A673 (cell line): Measurements from ENCODE around the gene GABARAP. TPM values are rescaled to one million over a fixed set of nuclear protein-coding genes. Genes with fewer than 3 reads are reported as not detected.

Source experiments
- BruUV-seq: library from RNA; stranded (reverse); fragments of 400-500 nt; replicated peaks from 2 replicates; lab custom pipeline; 2021; lab: Mats Ljungman, UMichigan
- CTCF ChIA-PET: fragments of 300-600 bp; sonication (Branson Sonifier 250); formaldehyde crosslinking; loops from one replicate; lab custom pipeline; 2022; ENCODE audit warnings: antibody characterized with exemption; lab: Charles Lee
- POLR2A ChIA-PET: fragments of 300-600 bp; sonication (Branson Sonifier 250); formaldehyde crosslinking; loops from one replicate; lab custom pipeline; 2022; ENCODE audit warnings: antibody characterized with exemption; ENCODE audit not compliant: low non-redundant PET; lab: Charles Lee
- DNase-seq: peaks from one replicate; pipeline ENCODE4 v3.0.0-alpha.2; 2015; ENCODE audit warnings: low spot score
- H3K27ac ChIP-seq: fragments of 200-600 bp; sonication (generic); 2 replicates; pipeline ENCODE4 v1.5.1; 2016; ENCODE audit warnings: mixed run types, low read depth, mild to moderate bottlenecking, mixed read lengths, antibody characterized with exemption, low read length; ENCODE audit not compliant: poor library complexity, severe bottlenecking
- H3K27me3 ChIP-seq: fragments of 200-600 bp; sonication (generic); replicated peaks from 2 replicates; pipeline ENCODE4 v1.6.1; 2017; ENCODE audit warnings: mixed run types, low read depth, mild to moderate bottlenecking, mixed read lengths, antibody characterized with exemption, low read length; ENCODE audit not compliant: insufficient read depth, poor library complexity
- H3K36me3 ChIP-seq: fragments of 200-600 bp; sonication (generic); 2 replicates; pipeline ENCODE4 v1.6.1; 2016; ENCODE audit warnings: mixed run types, mild to moderate bottlenecking, mixed read lengths, antibody characterized with exemption, low read length; ENCODE audit not compliant: insufficient read depth, poor library complexity, severe bottlenecking
- H3K4me1 ChIP-seq: fragments of 200-600 bp; sonication (generic); 2 replicates; pipeline ENCODE4 v1.6.1; 2017; ENCODE audit warnings: mixed run types, mild to moderate bottlenecking, mixed read lengths, antibody characterized with exemption, low read length; ENCODE audit not compliant: insufficient read depth, poor library complexity, severe bottlenecking
- H3K4me3 ChIP-seq: fragments of 200-600 bp; sonication (generic); 2 replicates; pipeline ENCODE4 v1.5.1; 2016; ENCODE audit warnings: low read depth, mixed run types, mild to moderate bottlenecking, mixed read lengths, low read length; ENCODE audit not compliant: poor library complexity, severe bottlenecking
- H3K9me3 ChIP-seq: fragments of 200-600 bp; sonication (generic); 2 replicates; pipeline ENCODE4 v1.6.1; 2016; ENCODE audit warnings: mixed run types, low read depth, mild to moderate bottlenecking, mixed read lengths, antibody characterized with exemption, low read length; ENCODE audit not compliant: poor library complexity, severe bottlenecking
- CTCF ChIP-seq: fragments of 300-800, 200-600 bp; sonication (generic); conservative IDR thresholded peaks from 2 replicates; pipeline ENCODE4 v1.5.1; 2017; ENCODE audit warnings: low read depth, mild to moderate bottlenecking, antibody characterized with exemption, low read length, moderate library complexity, mixed read lengths
- EZH2 ChIP-seq: fragments of 200-600 bp; sonication (generic); IDR thresholded peaks from 2 replicates; pipeline ENCODE4 v1.6.1; 2017; ENCODE audit warnings: borderline replicate concordance, low read depth, mild to moderate bottlenecking, mixed read lengths, antibody characterized with exemption, low read length; ENCODE audit not compliant: poor library complexity, severe bottlenecking
- intact Hi-C: fragments of 100-400 bp; cut with micrococcal nuclease; formaldehyde crosslinking; loops from one replicate; pipeline ENCODE4 v1.10.0; 2022; ENCODE audit not compliant: unreplicated experiment
- total RNA-seq: library from RNA; stranded (reverse); gene quantifications from 2 replicates; pipeline ENCODE4 v1.2.3, GENCODE V29; 2021

The GABARAP gene
- total RNA-seq, 1 experiment from 2014 or later, result 296 TPM

- Histone ChIP-seq H3K36me3 (no peaks in the 10 kb centered on the region), H3K9me3 (no peaks in the 10 kb centered on the region), H3K27me3 (no peaks in the 10 kb centered on the region), H3K4me1 (peaks cover 18% of the 10 kb centered on the region), H3K4me3 (no peak overlapping the region), H3K27ac (no peak overlapping the region)
- intact Hi-C loops, result no loop called here
- TF ChIP-seq EZH2 (no peak), CTCF (no peak)
- no peak for DNase-seq
- BruUV-seq, result no TSS peak
- ChIA-PET CTCF (interaction anchor here (1.5 kb wide), 1 partner anchor 13 kb away, joined by 7 read pairs; no protein-coding TSS in a partner anchor), POLR2A (no interaction called here)
Measured at GRCh38 chr17:7283471-7284216, 41.4 kb upstream of the GABARAP start.

- DNase-seq, result peak; percentile 39
- POLR2A ChIA-PET, result no interaction called here
- intact Hi-C loops, result no loop called here
- Histone ChIP-seq H3K4me1 (peaks cover 18% of the 10 kb centered on the region), H3K9me3 (no peaks in the 10 kb centered on the region), H3K4me3 (no peak overlapping the region), H3K27me3 (no peaks in the 10 kb centered on the region), H3K36me3 (no peaks in the 10 kb centered on the region), H3K27ac (no peak overlapping the region)
- no peak for TF ChIP-seq EZH2
- CTCF ChIA-PET, result interaction anchor here (2.4 kb wide), 1 partner anchor 13 kb away, joined by 30 read pairs; no protein-coding TSS in a partner anchor
- BruUV-seq, result no TSS peak
Measured at GRCh38 chr17:7282752-7283321, 40.6 kb upstream of the GABARAP start.

- Histone ChIP-seq H3K27me3 (no peaks in the 10 kb centered on the region), H3K4me1 (peaks cover 18% of the 10 kb centered on the region), H3K36me3 (no peaks in the 10 kb centered on the region), H3K4me3 (peak overlapping the region; percentile 55), H3K27ac (peak overlapping the region; percentile 50), H3K9me3 (no peaks in the 10 kb centered on the region)
- BruUV-seq, result no TSS peak
- POLR2A ChIA-PET, result interaction anchor here (0.7 kb wide), 1 partner anchor 10 kb away, joined by 21 read pairs; no protein-coding TSS in a partner anchor
- no peak for TF ChIP-seq EZH2
- TF ChIP-seq CTCF, result no peak
- CTCF ChIA-PET, result interaction anchor here (2.4 kb wide), 1 partner anchor 14 kb away, joined by 30 read pairs; no protein-coding TSS in a partner anchor
- intact Hi-C loops, result loop anchor here (1.0 kb wide), 1 partner anchor 14 kb away; no protein-coding TSS in a partner anchor
- DNase-seq, result no peak
Measured at GRCh38 chr17:7281953-7282751, 39.9 kb upstream of the GABARAP start.
